Caco-2 (cell line): ENCODE data around the gene PLBD2. TPM values are rescaled to one million over a fixed set of nuclear protein-coding genes. Genes with fewer than 3 reads are reported as not detected.

Experiments
- BruUV-seq: library from RNA; stranded (reverse); fragments of 400-500 nt; replicated peaks from 2 replicates; lab custom pipeline; 2021; lab: Mats Ljungman, UMichigan
- CTCF ChIA-PET: fragments of 300-600 bp; sonication (Branson Sonifier 250); formaldehyde crosslinking; loops from one replicate; lab custom pipeline; 2022; ENCODE audit warnings: antibody characterized with exemption; lab: Charles Lee
- POLR2A ChIA-PET: fragments of 300-600 bp; sonication (Branson Sonifier 250); formaldehyde crosslinking; loops from one replicate; lab custom pipeline; 2022; ENCODE audit warnings: antibody characterized with exemption; lab: Charles Lee
- DNase-seq, 2 experiments: peaks; one replicate each; pipeline versions ENCODE4 v3.0.0 to v3.0.0-alpha.2; 2020 to 2022
- H3K27me3 ChIP-seq: replicated peaks from 2 replicates; pipeline ENCODE4 v1.6.0; 2011; ENCODE audit warnings: low read length; ENCODE audit not compliant: control insufficient read depth, insufficient read depth
- H3K36me3 ChIP-seq: 2 replicates; pipeline ENCODE4 v1.5.1; 2011; ENCODE audit warnings: low read length; ENCODE audit not compliant: control insufficient read depth, insufficient read depth
- H3K4me1 ChIP-seq: fragments of 250-450 bp; sonication (Bioruptor Pico); 2 replicates; pipeline ENCODE4 v1.5.1; 2020; ENCODE audit warnings: mild to moderate bottlenecking
- H3K4me3 ChIP-seq: 2 replicates; pipeline ENCODE4 v1.5.1; 2011; ENCODE audit warnings: low read depth, mild to moderate bottlenecking, control low read depth, low read length
- H3K9me3 ChIP-seq: fragments of 250-450 bp; sonication (Bioruptor Pico); 2 replicates; pipeline ENCODE4 v1.5.1; 2020; ENCODE audit warnings: mild to moderate bottlenecking, moderate library complexity
- H3K27ac Mint-ChIP-seq: one replicate; pipeline ENCODE4 v1.8.0; 2022; ENCODE audit warnings: mixed read lengths; ENCODE audit not compliant: unreplicated experiment
- H3K27me3 Mint-ChIP-seq: one replicate; pipeline ENCODE4 v1.8.0; 2022; ENCODE audit warnings: mixed read lengths; ENCODE audit not compliant: insufficient read depth, unreplicated experiment
- H3K36me3 Mint-ChIP-seq: one replicate; pipeline ENCODE4 v1.8.0; 2022; ENCODE audit warnings: mild to moderate bottlenecking, mixed read lengths; ENCODE audit not compliant: insufficient read depth, unreplicated experiment
- H3K4me1 Mint-ChIP-seq: one replicate; pipeline ENCODE4 v1.8.0; 2022; ENCODE audit warnings: low read depth, mixed read lengths; ENCODE audit not compliant: unreplicated experiment
- H3K4me3 Mint-ChIP-seq: one replicate; pipeline ENCODE4 v1.8.0; 2022; ENCODE audit warnings: mild to moderate bottlenecking, moderate library complexity, mixed read lengths; ENCODE audit not compliant: unreplicated experiment
- H3K9me3 Mint-ChIP-seq: one replicate; pipeline ENCODE4 v1.8.0; 2022; ENCODE audit warnings: mixed read lengths; ENCODE audit not compliant: unreplicated experiment
- CTCF ChIP-seq, 2 experiments: fragments of 200-600 bp in 1 of 2; IDR thresholded peaks; 1 replicate in 1 of 2; 2 replicates in 1 of 2; pipeline versions ENCODE4 v1.5.1 to v1.8.0; 2011 to 2022; ENCODE audit warnings: antibody characterized with exemption in 1 of 2, control low read depth in 1 of 2, inconsistent platforms in 1 of 2, low read depth in 1 of 2, low read length in 1 of 2, mild to moderate bottlenecking in 1 of 2, moderate library complexity in 1 of 2; ENCODE audit not compliant: insufficient read depth in 1 of 2, severe bottlenecking in 1 of 2, unreplicated experiment in 1 of 2
- intact Hi-C: fragments of 100-400 bp; cut with micrococcal nuclease; formaldehyde crosslinking; loops from one replicate; pipeline ENCODE4 v1.10.0; 2022; ENCODE audit not compliant: unreplicated experiment
- total RNA-seq: library from RNA; stranded (reverse); gene quantifications from 2 replicates; pipeline ENCODE4 v1.2.3, GENCODE V29; 2022

Gene PLBD2
- total RNA-seq, 1 experiment from 2014 or later = 43.1 TPM

DNA sequence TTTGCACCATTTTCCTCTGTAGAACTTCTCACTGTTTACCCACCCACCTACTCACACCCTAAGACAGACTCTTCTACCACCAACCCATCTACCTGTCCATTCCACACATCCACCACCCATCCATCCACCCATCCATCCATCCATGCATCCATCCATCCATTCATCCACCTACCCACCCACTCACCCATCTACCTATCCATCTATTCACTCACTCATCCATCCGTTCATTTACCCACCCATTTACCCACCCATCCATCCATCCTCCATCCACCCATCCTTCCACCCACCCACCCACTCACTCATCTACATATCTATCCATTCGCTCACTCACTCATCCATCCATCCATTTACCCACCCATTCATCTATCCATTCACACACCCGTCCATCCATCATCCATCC, 15.1 kb downstream of the PLBD2 start:
- no peak for DNase-seq
- ChIA-PET POLR2A (no interaction called here), CTCF (no interaction called here)
- Histone ChIP-seq H3K27me3 (no peaks in the 10 kb centered on the region), H3K9me3 (no peaks in the 10 kb centered on the region), H3K4me1 (no peaks in the 10 kb centered on the region), H3K4me3 (no peak overlapping the region), H3K36me3 (peaks cover 2% of the 10 kb centered on the region)
- BruUV-seq = no TSS peak
- TF ChIP-seq CTCF (IDR thresholded peaks at IDR 0.05; ENCODE audit: insufficient read depth in 1 of 2, low read depth in 1 of 2, low read length in 1 of 2, severe bottlenecking in 1 of 2, unreplicated experiment in 1 of 2) = no peak
- Mint-ChIP-seq H3K4me3 (no peak overlapping the region), H3K27ac (no peak overlapping the region), H3K4me1 (no peaks in the 10 kb centered on the region), H3K9me3 (no peaks in the 10 kb centered on the region), H3K27me3 (no peaks in the 10 kb centered on the region), H3K36me3 (peaks cover 20% of the 10 kb centered on the region)
- intact Hi-C loops = no loop called here

GRCh38 chr12:113373969-113374368, 15.6 kb downstream of the PLBD2 start:
- DNase-seq = no peak
- Mint-ChIP-seq H3K27ac (no peak overlapping the region), H3K4me1 (no peaks in the 10 kb centered on the region), H3K9me3 (no peaks in the 10 kb centered on the region), H3K36me3 (peaks cover 20% of the 10 kb centered on the region), H3K4me3 (no peak overlapping the region), H3K27me3 (no peaks in the 10 kb centered on the region)
- ChIA-PET CTCF (no interaction called here), POLR2A (no interaction called here)
- H3K36me3 ChIP-seq = peaks cover 2% of the 10 kb centered on the region
- H3K27me3 ChIP-seq = no peaks in the 10 kb centered on the region
- BruUV-seq = no TSS peak
- intact Hi-C loops = no loop called here
- no peaks in the 10 kb centered on the region for H3K4me1 ChIP-seq
- no peak overlapping the region for H3K4me3 ChIP-seq
- TF ChIP-seq CTCF (IDR thresholded peaks at IDR 0.05; ENCODE audit: insufficient read depth in 1 of 2, low read depth in 1 of 2, low read length in 1 of 2, severe bottlenecking in 1 of 2, unreplicated experiment in 1 of 2) = no peak
- H3K9me3 ChIP-seq = no peaks in the 10 kb centered on the region

DNA sequence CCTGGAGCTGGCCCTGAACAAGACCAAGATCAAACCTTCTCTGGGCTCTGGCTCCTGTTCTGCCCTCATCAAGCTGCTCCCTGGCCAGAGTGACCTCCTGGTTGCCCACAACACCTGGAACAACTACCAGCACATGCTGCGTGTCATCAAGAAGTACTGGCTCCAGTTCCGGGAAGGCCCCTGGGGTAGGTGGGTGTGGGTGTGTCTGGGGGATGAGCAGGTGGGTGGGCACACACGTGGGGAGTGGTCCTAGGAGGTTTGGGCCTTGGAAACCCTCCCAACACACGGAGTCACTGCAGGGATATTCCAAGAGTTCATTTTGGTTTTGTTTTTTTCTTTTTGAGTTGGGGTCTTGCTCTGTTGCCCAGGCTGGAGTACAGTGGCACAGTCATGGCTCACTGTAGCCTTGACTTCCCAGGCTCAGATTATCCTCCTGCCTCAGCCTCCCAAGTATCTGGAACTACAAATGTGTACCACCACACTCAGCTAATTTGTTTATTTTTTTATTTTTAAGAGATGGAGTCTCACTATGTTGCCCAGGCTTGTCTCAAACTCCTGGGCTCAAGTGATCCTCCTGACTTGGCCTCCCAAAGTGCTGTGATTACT, 16.5 kb downstream of the PLBD2 start:
- POLR2A ChIA-PET = no interaction called here
- no peak for TF ChIP-seq CTCF (IDR thresholded peaks at IDR 0.05; ENCODE audit: insufficient read depth in 1 of 2, low read depth in 1 of 2, low read length in 1 of 2, severe bottlenecking in 1 of 2, unreplicated experiment in 1 of 2)
- H3K27me3 Mint-ChIP-seq = no peaks in the 10 kb centered on the region
- H3K4me3 ChIP-seq = no peak overlapping the region
- H3K4me3 Mint-ChIP-seq = no peak overlapping the region
- H3K9me3 ChIP-seq = no peaks in the 10 kb centered on the region
- no peaks in the 10 kb centered on the region for H3K4me1 Mint-ChIP-seq
- intact Hi-C loops = no loop called here
- no TSS peak for BruUV-seq
- H3K27ac Mint-ChIP-seq = no peak overlapping the region
- CTCF ChIA-PET = no interaction called here
- no peaks in the 10 kb centered on the region for H3K27me3 ChIP-seq
- peaks cover 20% of the 10 kb centered on the region for H3K36me3 Mint-ChIP-seq
- H3K36me3 ChIP-seq = peaks cover 2% of the 10 kb centered on the region
- no peak for DNase-seq
- no peaks in the 10 kb centered on the region for H3K9me3 Mint-ChIP-seq
- no peaks in the 10 kb centered on the region for H3K4me1 ChIP-seq
